Hindlimb muscle (tissue), 1 donor: ENCODE measurements around the gene SGCB. TPM values are rescaled to one million over a fixed set of nuclear protein-coding genes. Genes with fewer than 3 reads are reported as not detected.
"Not testable (repeated sequence)": the region's sequence is repeated elsewhere in the genome, so short reads cannot be mapped to it uniquely, and the experiment has no call there.

Experiments used
- DNase-seq: peaks from one replicate; pipeline ENCODE4 v3.0.0-alpha.2; 2013
- polyA plus RNA-seq: library from polyadenylated mRNA; unstranded; fragments of 120-200 nt; gene quantifications from one replicate; pipeline ENCODE4 v1.2.1, GENCODE V29; 2013; ENCODE audit not compliant: insufficient read length

Gene SGCB
- polyA plus RNA-seq: 167 TPM

- peak; percentile 68 for DNase-seq
Measured at GRCh38 chr4:52038103-52038912, at the start of gene SGCB. TSS of gene SGCB (minus strand) at chr4:52038299. CDS start at chr4:52038259, 40 bp downstream.

GRCh38 chr4:52086425-52086824 is 48.3 kb upstream of the SGCB start:
- not testable (repeated sequence) for DNase-seq

- DNase-seq: no peak
Measured at GRCh38 chr4:52081216-52081615, 43.1 kb upstream of the SGCB start.

- DNase-seq: no peak
Measured at GRCh38 chr4:52079659-52080058, 41.6 kb upstream of the SGCB start.

GRCh38 chr4:52076731-52077130 is 38.6 kb upstream of the SGCB start:
- DNase-seq: no peak

GRCh38 chr4:52071791-52072546 is 33.9 kb upstream of the SGCB start:
- DNase-seq: no peak

- DNase-seq: peak; percentile 9
Measured at GRCh38 chr4:52069571-52069970, 31.5 kb upstream of the SGCB start.

GRCh38 chr4:52059372-52059771 is 21.3 kb upstream of the SGCB start:
- DNase-seq: peak; percentile 62

GRCh38 chr4:52058275-52058674 is 20.2 kb upstream of the SGCB start:
- DNase-seq: no peak

GRCh38 chr4:52057196-52057595 is 19.1 kb upstream of the SGCB start:
- DNase-seq: no peak

- no peak for DNase-seq
Measured at GRCh38 chr4:52054254-52054653, 16.2 kb upstream of the SGCB start.

GRCh38 chr4:52052475-52052780 is 14.3 kb upstream of the SGCB start:
- DNase-seq: peak; percentile 15

GRCh38 chr4:52051615-52052474 is 13.7 kb upstream of the SGCB start:
- DNase-seq: peak; percentile 76

GRCh38 chr4:52051213-52051614 is 13.1 kb upstream of the SGCB start, which contains the start of gene SPATA18:
TSS of gene SPATA18 (plus strand) at chr4:52051304. CDS start at chr4:52051705, 401 bp downstream.
- DNase-seq: peak; percentile 48

GRCh38 chr4:52049266-52049665 is 11.2 kb upstream of the SGCB start:
- no peak for DNase-seq

- DNase-seq: no peak
Measured at GRCh38 chr4:52045028-52045427, 6.9 kb upstream of the SGCB start.

- peak; percentile 68 for DNase-seq
Measured at GRCh38 chr4:52037689-52038102, 403 bp downstream of the SGCB start.

GRCh38 chr4:52036886-52037530 is 1.1 kb downstream of the SGCB start:
- DNase-seq: peak; percentile 43

GRCh38 chr4:52035190-52035589 is 2.9 kb downstream of the SGCB start:
- no peak for DNase-seq

- no peak for DNase-seq
Measured at GRCh38 chr4:52032005-52032404, 6.1 kb downstream of the SGCB start.

- DNase-seq: no peak
Measured at GRCh38 chr4:52028970-52029369, 9.1 kb downstream of the SGCB start.

GRCh38 chr4:52019936-52020657 is 18.0 kb downstream of the SGCB start, which contains the start of gene LRRC66:
TSS of gene LRRC66 (minus strand) at chr4:52020363. CDS start at chr4:52017613, 2,750 bp downstream.
- no peak for DNase-seq
